Panc1 (cell line): ENCODE data around the gene IPO13.

Experiments
- CTCF ChIP-seq: fragments of 450-650 bp; IDR thresholded peaks from 2 replicates; pipeline ENCODE4 v1.5.1; 2017; ENCODE audit warnings: mild to moderate bottlenecking
- POLR2AphosphoS5 ChIP-seq: IDR thresholded peaks from 2 replicates; pipeline ENCODE4 v1.6.1; 2012; ENCODE audit warnings: mild to moderate bottlenecking, low read depth, low read length, moderate library complexity

GRCh38 chr1:43998000-43998378, 51.2 kb downstream of the IPO13 start:
- TF ChIP-seq CTCF = no peak
- no peak for TF ChIP-seq POLR2AphosphoS5
